Upper lobe of left lung (tissue), 6 donors: ENCODE data around the gene RASSF5. TPM values are rescaled to one million over a fixed set of nuclear protein-coding genes. Genes with fewer than 3 reads are reported as not detected.
A peak's percentile ranks its signal among the peaks of the same experiment; 100 is the strongest.

Source experiments
- ATAC-seq, 2 donors: fragments of 200-7000 bp; cut with Tn5 transposase; one replicate each; pipeline ENCODE4 v1.9.1; 2022; ENCODE audit warnings: mild to moderate bottlenecking in 2 of 2, moderate library complexity in 2 of 2; ENCODE audit not compliant: low FRiP score in 2 of 2
- DNase-seq, 2 donors: peaks; one replicate each; pipeline ENCODE4 v3.0.0-alpha.2; 2019 to 2020
- H3K27ac ChIP-seq, 4 donors: fragments of 200-600 bp; sonication (generic); one replicate each; pipeline ENCODE4 v1.5.1; 2016 to 2019
- H3K27me3 ChIP-seq, 4 donors: fragments of 200-600 bp; sonication (generic); one replicate each; pipeline ENCODE4 v1.5.1; 2017 to 2019
- H3K36me3 ChIP-seq, 4 donors: fragments of 200-600 bp; sonication (generic); one replicate each; pipeline ENCODE4 v1.5.1; 2016 to 2019
- H3K4me1 ChIP-seq, 4 donors: fragments of 200-600 bp; sonication (generic); one replicate each; pipeline ENCODE4 v1.5.1; 2018 to 2019
- H3K4me3 ChIP-seq, 4 donors: fragments of 200-600 bp; sonication (generic); one replicate each; pipeline ENCODE4 v1.5.1; 2017 to 2019; ENCODE audit warnings: mild to moderate bottlenecking in 2 of 4, moderate library complexity in 1 of 4
- H3K9me3 ChIP-seq, 4 donors: fragments of 200-600 bp; sonication (generic); one replicate each; pipeline ENCODE4 v1.5.1; 2018 to 2019
- EP300 ChIP-seq, 4 donors: sonication (generic); formaldehyde crosslinking; IDR thresholded peaks; one replicate each; pipeline ENCODE4 v1.5.1; 2017; ENCODE audit warnings: antibody characterized with exemption in 4 of 4, control low read depth in 2 of 4
- POLR2A ChIP-seq, 4 donors: fragments of 450-650 bp; IDR thresholded peaks; one replicate each; pipeline ENCODE4 v1.5.1; 2016 to 2017; ENCODE audit warnings: antibody characterized with exemption in 4 of 4, mild to moderate bottlenecking in 2 of 4
- POLR2AphosphoS5 ChIP-seq, 2 donors: sonication (generic); formaldehyde crosslinking; IDR thresholded peaks; one replicate each; pipeline ENCODE4 v1.5.1; 2017; ENCODE audit warnings: antibody characterized with exemption in 2 of 2
- WGBS, 2 donors: methylation state at CpG; one replicate each; pipeline ENCODE4 v1.1.5; 2017 to 2018; 5-methylcytosine and 5-hydroxymethylcytosine counted together
- total RNA-seq, 6 donors: library from RNA; depleted of rRNA in 4 of 6; stranded (reverse); fragments of >200 nt in 4 of 6; gene quantifications; one replicate each; pipeline versions ENCODE4 v1.1.0 to v1.2.1, GENCODE V29; 2016 to 2021
- TF ChIP-seq, protein P1 (sequence below), 6 experiments: fragments of 450-650 bp in 4 of 6; fragments of 200-600 bp in 2 of 6; sonication (generic) in 2 of 6; IDR thresholded peaks; one replicate each; pipeline ENCODE4 v1.5.1; 2016 to 2019; ENCODE audit warnings: antibody characterized with exemption in 6 of 6
- donor health status: DM: no; HTN: no; CAD: no; lungs with moderate emphysema.
- donor health status: DM: no; HTN: yes; CAD: no; lungs with severe emphysema.

Gene RASSF5
- total RNA-seq, 6 donors from 2014 or later: 47.2 to 61.1 (median 54.9) TPM

- no peak for ATAC-seq
- H3K9me3 ChIP-seq: no peaks in the 10 kb centered on the region
- H3K4me3 ChIP-seq: no peak overlapping the region
- TF ChIP-seq EP300 (IDR thresholded peaks at IDR 0.05) (no peak), POLR2A (IDR thresholded peaks at IDR 0.05) (no peak)
- peaks cover 18 to 55% (median 25%) of the 10 kb centered on the region in 4 donors for H3K4me1 ChIP-seq
- no peak for DNase-seq
- no peak overlapping the region for H3K27ac ChIP-seq
- no peaks in the 10 kb centered on the region for H3K27me3 ChIP-seq
- no peaks in the 10 kb centered on the region for H3K36me3 ChIP-seq
- WGBS, 2 donors: 74 to 88% methylated on average over 3 of the region's 3 CpGs
These were observed 63.2 kb downstream of the RASSF5 start for GRCh38 chr1:206570529-206570928.

DNA sequence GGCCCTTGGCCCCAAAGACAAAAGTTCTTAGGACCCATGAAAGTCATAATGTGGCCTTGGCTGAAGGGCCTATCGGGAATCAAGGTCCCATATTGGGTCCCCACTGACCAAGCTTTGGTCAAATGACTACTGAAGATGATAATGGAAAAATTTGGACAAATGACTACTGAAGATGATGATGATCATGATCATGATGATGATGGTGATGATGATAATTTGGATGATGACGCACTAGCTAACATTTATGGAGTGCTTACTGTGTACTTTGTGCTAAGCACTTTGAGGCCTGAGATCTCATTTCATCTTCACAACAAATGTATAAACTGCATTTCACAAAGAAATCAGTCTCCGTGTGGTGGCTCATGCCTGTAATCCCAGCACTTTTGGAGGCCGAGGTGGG is 65.5 kb downstream of the RASSF5 start:
- no peak for ATAC-seq
- Histone ChIP-seq H3K4me1 (peaks cover 34 to 59% (median 42%) of the 10 kb centered on the region in 4 donors), H3K27ac (peak overlapping the region in 1 of 4 donors; percentile 89), H3K27me3 (no peaks in the 10 kb centered on the region), H3K36me3 (no peaks in the 10 kb centered on the region), H3K9me3 (no peaks in the 10 kb centered on the region), H3K4me3 (no peak overlapping the region)
- WGBS, 2 donors: 94 to 98% methylated on average over 4 of the region's 4 CpGs
- TF ChIP-seq EP300 (IDR thresholded peaks at IDR 0.05): no peak
- TF ChIP-seq, protein P1, sequence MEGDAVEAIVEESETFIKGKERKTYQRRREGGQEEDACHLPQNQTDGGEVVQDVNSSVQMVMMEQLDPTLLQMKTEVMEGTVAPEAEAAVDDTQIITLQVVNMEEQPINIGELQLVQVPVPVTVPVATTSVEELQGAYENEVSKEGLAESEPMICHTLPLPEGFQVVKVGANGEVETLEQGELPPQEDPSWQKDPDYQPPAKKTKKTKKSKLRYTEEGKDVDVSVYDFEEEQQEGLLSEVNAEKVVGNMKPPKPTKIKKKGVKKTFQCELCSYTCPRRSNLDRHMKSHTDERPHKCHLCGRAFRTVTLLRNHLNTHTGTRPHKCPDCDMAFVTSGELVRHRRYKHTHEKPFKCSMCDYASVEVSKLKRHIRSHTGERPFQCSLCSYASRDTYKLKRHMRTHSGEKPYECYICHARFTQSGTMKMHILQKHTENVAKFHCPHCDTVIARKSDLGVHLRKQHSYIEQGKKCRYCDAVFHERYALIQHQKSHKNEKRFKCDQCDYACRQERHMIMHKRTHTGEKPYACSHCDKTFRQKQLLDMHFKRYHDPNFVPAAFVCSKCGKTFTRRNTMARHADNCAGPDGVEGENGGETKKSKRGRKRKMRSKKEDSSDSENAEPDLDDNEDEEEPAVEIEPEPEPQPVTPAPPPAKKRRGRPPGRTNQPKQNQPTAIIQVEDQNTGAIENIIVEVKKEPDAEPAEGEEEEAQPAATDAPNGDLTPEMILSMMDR (IDR thresholded peaks at IDR 0.05): no peak
- no peak for DNase-seq

GRCh38 chr1:206573319-206573718 is 66.0 kb downstream of the RASSF5 start:
- DNase-seq (peak in 1 of 2 donors; percentile 18), ATAC-seq (no peak)
- no peaks in the 10 kb centered on the region for H3K27me3 ChIP-seq
- peak overlapping the region in 2 of 4 donors; percentile 3 to 89 for H3K27ac ChIP-seq
- H3K9me3 ChIP-seq: no peaks in the 10 kb centered on the region
- H3K36me3 ChIP-seq: no peaks in the 10 kb centered on the region
- TF ChIP-seq POLR2AphosphoS5 (IDR thresholded peaks at IDR 0.05): no peak
- TF ChIP-seq, protein P1 (IDR thresholded peaks at IDR 0.05): no peak
- no peak for TF ChIP-seq EP300 (IDR thresholded peaks at IDR 0.05)
- peak in 1 of 4 donors; percentile 14 for TF ChIP-seq POLR2A (IDR thresholded peaks at IDR 0.05)
- no peak overlapping the region for H3K4me3 ChIP-seq
- WGBS, 2 donors: 65 to 73% methylated on average over 4 of the region's 4 CpGs
- H3K4me1 ChIP-seq: peaks cover 34 to 57% (median 42%) of the 10 kb centered on the region in 4 donors

- H3K36me3 ChIP-seq: no peaks in the 10 kb centered on the region
- H3K27ac ChIP-seq: peak overlapping the region; percentile 3 to 89 (median 56)
- H3K4me1 ChIP-seq: peaks cover 36 to 55% (median 46%) of the 10 kb centered on the region in 4 donors
- ATAC-seq: no peak
- DNase-seq: no peak
- no peak for TF ChIP-seq POLR2AphosphoS5 (IDR thresholded peaks at IDR 0.05)
- TF ChIP-seq, protein P1 (IDR thresholded peaks at IDR 0.05): no peak
- no peak for TF ChIP-seq EP300 (IDR thresholded peaks at IDR 0.05)
- no peak for TF ChIP-seq POLR2A (IDR thresholded peaks at IDR 0.05)
- WGBS, 2 donors: 95 to 96% methylated on average over 4 of the region's 4 CpGs
- H3K27me3 ChIP-seq: no peaks in the 10 kb centered on the region
- no peak overlapping the region for H3K4me3 ChIP-seq
- H3K9me3 ChIP-seq: no peaks in the 10 kb centered on the region
These were observed 66.4 kb downstream of the RASSF5 start for GRCh38 chr1:206573762-206574161.

DNA sequence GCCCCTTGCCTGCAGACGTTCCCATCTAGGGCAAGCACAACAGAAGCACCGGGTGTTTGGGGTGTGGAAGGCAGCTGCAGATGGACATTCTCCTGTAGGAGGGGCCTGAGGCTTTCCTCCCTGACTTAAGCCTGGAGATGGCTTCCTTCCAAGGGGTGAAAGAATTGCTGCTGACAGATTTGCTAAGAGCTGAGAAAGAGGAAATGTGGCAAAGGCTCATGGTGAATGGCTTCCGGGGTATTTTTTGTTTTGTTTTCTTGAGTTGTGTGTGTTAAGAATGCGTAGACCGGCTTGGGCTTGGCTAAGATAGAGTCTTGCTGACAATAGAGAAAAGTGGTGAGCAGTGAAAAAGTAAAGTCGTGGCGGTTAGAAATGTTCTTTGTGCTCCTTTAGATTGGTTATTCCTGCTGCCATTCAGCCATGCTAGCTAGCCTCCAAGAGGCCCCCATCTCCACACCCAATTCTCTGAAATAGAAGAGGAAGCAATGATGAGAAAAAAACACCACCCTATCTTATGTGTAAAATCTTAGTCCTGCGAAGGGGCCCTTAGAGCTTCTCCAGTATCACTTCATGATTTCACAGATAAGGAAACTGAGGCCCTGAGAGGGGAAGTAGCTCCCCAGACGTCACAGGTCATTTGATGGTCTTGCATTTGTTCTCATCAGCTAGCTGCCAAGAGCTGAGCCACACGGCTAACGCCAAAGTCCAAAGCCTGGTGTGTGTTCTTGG is 68.0 kb downstream of the RASSF5 start:
- peak overlapping the region; percentile 85 to 89 (median 87) for H3K27ac ChIP-seq
- peak; percentile 62 to 80 for ATAC-seq
- no peaks in the 10 kb centered on the region for H3K27me3 ChIP-seq
- DNase-seq: peak in 1 of 2 donors; percentile 72
- 20 to 26% methylated on average over 9 to 11 of the region's 11 CpGs for WGBS, 2 donors
- H3K36me3 ChIP-seq: no peaks in the 10 kb centered on the region
- peaks cover 40 to 68% (median 54%) of the 10 kb centered on the region in 4 donors for H3K4me1 ChIP-seq
- TF ChIP-seq EP300 (IDR thresholded peaks at IDR 0.05) (peak in 1 of 4 donors; percentile 23), POLR2AphosphoS5 (IDR thresholded peaks at IDR 0.05) (peak in 1 of 2 donors; percentile 51), POLR2A (IDR thresholded peaks at IDR 0.05) (peak in 1 of 4 donors; percentile 23)
- TF ChIP-seq, protein P1 (IDR thresholded peaks at IDR 0.05): peak in 1 of 6 experiments; percentile 7
- H3K4me3 ChIP-seq: no peak overlapping the region
- H3K9me3 ChIP-seq: no peaks in the 10 kb centered on the region
